KMS-11 (cell line): ENCODE results near the gene BRAF.

Source experiments
- H2AFZ ChIP-seq: fragments of 200-600 bp; sonication (generic); 2 replicates; pipeline ENCODE4 v1.6.1; 2016; ENCODE audit warnings: antibody characterized with exemption, mixed run types, low read depth
- H3K27ac ChIP-seq: fragments of 200-600 bp; sonication (generic); 2 replicates; pipeline ENCODE4 v1.6.1; 2016; ENCODE audit warnings: mild to moderate bottlenecking, mixed run types
- H3K27me3 ChIP-seq: fragments of 200-600 bp; sonication (generic); 2 replicates; pipeline ENCODE4 v1.6.1; 2017; ENCODE audit warnings: mild to moderate bottlenecking, low read depth, mixed run types, moderate library complexity; ENCODE audit not compliant: insufficient read depth
- H3K36me3 ChIP-seq: fragments of 200-600 bp; sonication (generic); 2 replicates; pipeline ENCODE4 v1.6.1; 2017; ENCODE audit warnings: mild to moderate bottlenecking, mixed run types; ENCODE audit not compliant: insufficient read depth
- H3K4me1 ChIP-seq: fragments of 200-600 bp; sonication (generic); 2 replicates; pipeline ENCODE4 v1.6.1; 2016; ENCODE audit warnings: mild to moderate bottlenecking, low read depth, mixed run types; ENCODE audit not compliant: poor library complexity, severe bottlenecking
- H3K4me2 ChIP-seq: fragments of 200-600 bp; sonication (generic); 2 replicates; pipeline ENCODE4 v1.7.0; 2016; ENCODE audit warnings: mild to moderate bottlenecking, mixed run types
- H3K4me3 ChIP-seq: fragments of 200-600 bp; sonication (generic); IDR thresholded peaks from 2 replicates; pipeline ENCODE4 v1.6.1; 2017; ENCODE audit warnings: low read depth, low read length, mixed read lengths; ENCODE audit not compliant: insufficient read depth
- H3K79me2 ChIP-seq: fragments of 200-600 bp; sonication (generic); 2 replicates; pipeline ENCODE4 v1.6.1; 2016; ENCODE audit warnings: low read depth, mixed run types; ENCODE audit not compliant: insufficient read depth
- H3K9ac ChIP-seq: fragments of 200-600 bp; sonication (generic); 2 replicates; pipeline ENCODE4 v1.6.1; 2016; ENCODE audit warnings: mild to moderate bottlenecking, mixed run types
- H4K20me1 ChIP-seq: fragments of 200-600 bp; sonication (generic); 2 replicates; pipeline ENCODE4 v1.6.1; 2016; ENCODE audit warnings: mild to moderate bottlenecking, mixed run types; ENCODE audit not compliant: insufficient read depth
- CTCF ChIP-seq: fragments of 200-600 bp; sonication (generic); conservative IDR thresholded peaks from 2 replicates; pipeline ENCODE4 v1.6.1; 2017; ENCODE audit warnings: low read depth, mild to moderate bottlenecking, antibody characterized with exemption, low read length, moderate library complexity, mixed read lengths

BRAF gene

GRCh38 chr7:140732416-140732815 lies 192.3 kb downstream of the BRAF start:
- H3K4me3 ChIP-seq = no peak overlapping the region
- no peaks in the 10 kb centered on the region for H3K4me1 ChIP-seq
- H3K36me3 ChIP-seq = no peaks in the 10 kb centered on the region
- no peaks in the 10 kb centered on the region for H3K79me2 ChIP-seq
- H3K4me2 ChIP-seq = no peak overlapping the region
- H4K20me1 ChIP-seq = no peaks in the 10 kb centered on the region
- no peak overlapping the region for H2AFZ ChIP-seq
- no peak for TF ChIP-seq CTCF
- no peaks in the 10 kb centered on the region for H3K27me3 ChIP-seq
- no peak overlapping the region for H3K27ac ChIP-seq
- H3K9ac ChIP-seq = no peak overlapping the region

- Histone ChIP-seq H3K9ac (no peak overlapping the region), H3K27me3 (no peaks in the 10 kb centered on the region), H2AFZ (no peak overlapping the region), H3K4me2 (no peak overlapping the region), H3K36me3 (no peaks in the 10 kb centered on the region), H4K20me1 (no peaks in the 10 kb centered on the region), H3K4me1 (no peaks in the 10 kb centered on the region), H3K79me2 (no peaks in the 10 kb centered on the region), H3K27ac (no peak overlapping the region), H3K4me3 (no peak overlapping the region)
- peak; percentile 68 for TF ChIP-seq CTCF
These were observed 198.4 kb downstream of the BRAF start for GRCh38 chr7:140726281-140726680.

GRCh38 chr7:140724706-140725105 lies 200.0 kb downstream of the BRAF start:
- Histone ChIP-seq H3K4me1 (no peaks in the 10 kb centered on the region), H3K27me3 (no peaks in the 10 kb centered on the region), H3K36me3 (no peaks in the 10 kb centered on the region), H3K79me2 (no peaks in the 10 kb centered on the region), H4K20me1 (no peaks in the 10 kb centered on the region), H3K9ac (no peak overlapping the region), H3K4me3 (no peak overlapping the region), H3K27ac (no peak overlapping the region), H3K4me2 (no peak overlapping the region), H2AFZ (no peak overlapping the region)
- no peak for TF ChIP-seq CTCF

- Histone ChIP-seq H3K27me3 (no peaks in the 10 kb centered on the region), H3K4me3 (no peak overlapping the region), H3K79me2 (no peaks in the 10 kb centered on the region), H3K27ac (no peak overlapping the region), H3K9ac (no peak overlapping the region), H3K4me1 (no peaks in the 10 kb centered on the region), H3K4me2 (no peak overlapping the region), H3K36me3 (no peaks in the 10 kb centered on the region), H4K20me1 (no peaks in the 10 kb centered on the region), H2AFZ (no peak overlapping the region)
- TF ChIP-seq CTCF = no peak
These were observed 201.2 kb downstream of the BRAF start for GRCh38 chr7:140723574-140723973.
